ENCODE measurements around the gene DKK2.

The DKK2 gene

DNA sequence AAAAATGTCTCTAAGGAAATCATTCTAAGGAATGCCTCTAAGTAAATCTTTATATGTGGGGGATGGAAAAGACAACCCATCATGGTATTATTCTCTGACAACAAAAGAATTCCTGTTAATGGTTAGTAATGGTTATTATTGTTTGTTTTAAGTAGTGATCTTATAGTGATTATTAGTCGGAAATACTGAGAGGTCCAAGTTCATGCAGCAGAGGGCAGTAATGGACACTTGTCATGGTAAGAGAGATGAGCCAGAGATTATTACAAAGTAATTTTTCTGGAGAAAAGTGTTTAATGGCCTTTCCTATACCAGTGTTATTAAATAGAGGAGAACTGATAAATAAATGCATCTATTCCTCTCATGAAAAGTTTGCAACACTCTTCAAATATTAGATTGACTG is 8.1 kb upstream of the DKK2 start:
- H3K36me3 ChIP-seq (replicated peaks; ENCODE audit: low read depth, low read length) = no peaks in the 10 kb centered on the region
- no peaks in the 10 kb centered on the region for H3K27me3 ChIP-seq (ENCODE audit: low read depth, low read length)
- no peaks in the 10 kb centered on the region for H4K20me1 ChIP-seq (ENCODE audit: insufficient read depth, low read length)
- H3K4me1 ChIP-seq (ENCODE audit: low read length) = no peaks in the 10 kb centered on the region
- no peaks in the 10 kb centered on the region for H3K79me2 ChIP-seq (ENCODE audit: low read length)
- no peak overlapping the region for H2AFZ ChIP-seq (ENCODE audit: low read depth, low read length)
- H3K9me3 ChIP-seq (ENCODE audit: insufficient read depth, low read length) = peaks cover 5% of the 10 kb centered on the region
- H3K27ac ChIP-seq (ENCODE audit: low read length) = no peak overlapping the region
- no peak for TF ChIP-seq EZH2phosphoT487 (IDR thresholded peaks at IDR 0.05; ENCODE audit: low read depth)
- TF ChIP-seq, protein P1, sequence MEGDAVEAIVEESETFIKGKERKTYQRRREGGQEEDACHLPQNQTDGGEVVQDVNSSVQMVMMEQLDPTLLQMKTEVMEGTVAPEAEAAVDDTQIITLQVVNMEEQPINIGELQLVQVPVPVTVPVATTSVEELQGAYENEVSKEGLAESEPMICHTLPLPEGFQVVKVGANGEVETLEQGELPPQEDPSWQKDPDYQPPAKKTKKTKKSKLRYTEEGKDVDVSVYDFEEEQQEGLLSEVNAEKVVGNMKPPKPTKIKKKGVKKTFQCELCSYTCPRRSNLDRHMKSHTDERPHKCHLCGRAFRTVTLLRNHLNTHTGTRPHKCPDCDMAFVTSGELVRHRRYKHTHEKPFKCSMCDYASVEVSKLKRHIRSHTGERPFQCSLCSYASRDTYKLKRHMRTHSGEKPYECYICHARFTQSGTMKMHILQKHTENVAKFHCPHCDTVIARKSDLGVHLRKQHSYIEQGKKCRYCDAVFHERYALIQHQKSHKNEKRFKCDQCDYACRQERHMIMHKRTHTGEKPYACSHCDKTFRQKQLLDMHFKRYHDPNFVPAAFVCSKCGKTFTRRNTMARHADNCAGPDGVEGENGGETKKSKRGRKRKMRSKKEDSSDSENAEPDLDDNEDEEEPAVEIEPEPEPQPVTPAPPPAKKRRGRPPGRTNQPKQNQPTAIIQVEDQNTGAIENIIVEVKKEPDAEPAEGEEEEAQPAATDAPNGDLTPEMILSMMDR (IDR thresholded peaks at IDR 0.05; ENCODE audit: low read depth, low read length) = peak; percentile 40
- no peak overlapping the region for H3K4me3 ChIP-seq (ENCODE audit: low read length)
- H3K4me2 ChIP-seq (ENCODE audit: low read length) = no peak overlapping the region
- H3K9ac ChIP-seq (ENCODE audit: low read length) = no peak overlapping the region

DNA sequence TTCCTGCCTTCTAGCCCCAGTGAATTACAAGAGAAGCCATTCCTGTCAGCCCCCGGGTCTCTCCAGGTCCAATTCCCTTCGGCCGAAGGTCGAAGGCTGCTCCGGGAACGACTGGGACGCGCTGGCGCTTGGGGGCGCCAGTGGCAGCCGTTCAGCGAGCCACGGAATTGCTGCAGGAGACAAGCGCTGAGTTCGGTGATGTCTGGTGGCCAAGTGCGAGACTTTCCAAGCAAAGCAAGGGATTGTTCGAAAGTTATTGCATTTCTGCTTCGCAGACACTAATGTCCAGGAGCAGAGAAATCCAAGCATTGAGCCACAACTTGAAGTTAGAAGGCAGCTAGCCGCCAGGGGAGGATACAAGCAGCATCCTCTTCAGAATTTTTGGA is 1.1 kb upstream of the DKK2 start:
- Histone ChIP-seq H3K4me1 (ENCODE audit: low read length) (no peaks in the 10 kb centered on the region), H3K36me3 (replicated peaks; ENCODE audit: low read depth, low read length) (no peaks in the 10 kb centered on the region), H3K79me2 (ENCODE audit: low read length) (no peaks in the 10 kb centered on the region), H2AFZ (ENCODE audit: low read depth, low read length) (no peak overlapping the region), H3K9me3 (ENCODE audit: insufficient read depth, low read length) (0 out of 2 replicates have a peak, but pooled peaks cover 6% of the 10 kb centered on the region), H3K9ac (ENCODE audit: low read length) (no peak overlapping the region), H4K20me1 (ENCODE audit: insufficient read depth, low read length) (no peaks in the 10 kb centered on the region), H3K4me3 (ENCODE audit: low read length) (no peak overlapping the region), H3K4me2 (ENCODE audit: low read length) (no peak overlapping the region), H3K27me3 (ENCODE audit: low read depth, low read length) (no peaks in the 10 kb centered on the region), H3K27ac (ENCODE audit: low read length) (no peak overlapping the region)
- no peak for TF ChIP-seq EZH2phosphoT487 (IDR thresholded peaks at IDR 0.05; ENCODE audit: low read depth)
- TF ChIP-seq, protein P1 (IDR thresholded peaks at IDR 0.05; ENCODE audit: low read depth, low read length) = no peak

DNA sequence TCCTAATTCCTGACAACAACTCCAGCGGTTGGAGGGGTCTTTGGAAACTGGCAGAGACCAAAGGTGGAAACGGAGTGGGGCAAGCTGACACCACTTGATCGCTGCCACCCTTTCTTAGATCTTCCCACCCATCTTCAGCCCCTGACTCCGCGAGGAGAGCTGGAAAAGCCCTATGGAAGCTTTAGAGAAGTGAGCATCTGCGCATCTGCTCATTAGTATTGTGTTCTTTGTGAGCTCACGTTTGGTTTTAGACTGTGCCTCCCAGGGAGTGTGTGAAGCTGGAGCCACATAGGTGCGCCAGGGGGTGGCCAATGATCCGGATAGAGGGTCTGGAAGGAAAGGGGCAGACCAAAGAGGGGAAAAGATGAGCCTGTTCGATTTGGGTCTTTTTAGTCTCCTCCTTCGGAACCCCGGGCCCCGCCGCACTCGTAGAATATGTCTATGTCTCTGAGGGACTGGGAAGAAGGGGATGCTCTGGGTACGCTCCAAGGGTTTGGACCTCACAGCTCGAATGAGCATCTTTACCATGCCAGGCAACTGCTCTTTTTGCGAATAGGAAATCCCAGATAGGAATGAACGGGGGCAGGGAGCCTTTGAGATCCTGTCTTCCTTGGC is 578 bp upstream of the DKK2 start:
- Histone ChIP-seq H3K9ac (ENCODE audit: low read length) (no peak overlapping the region), H3K79me2 (ENCODE audit: low read length) (no peaks in the 10 kb centered on the region), H3K27me3 (ENCODE audit: low read depth, low read length) (no peaks in the 10 kb centered on the region), H3K4me1 (ENCODE audit: low read length) (no peaks in the 10 kb centered on the region), H3K4me2 (ENCODE audit: low read length) (no peak overlapping the region), H3K9me3 (ENCODE audit: insufficient read depth, low read length) (0 out of 2 replicates have a peak, but pooled peaks cover 6% of the 10 kb centered on the region), H3K27ac (ENCODE audit: low read length) (no peak overlapping the region), H2AFZ (ENCODE audit: low read depth, low read length) (no peak overlapping the region), H3K36me3 (replicated peaks; ENCODE audit: low read depth, low read length) (no peaks in the 10 kb centered on the region), H4K20me1 (ENCODE audit: insufficient read depth, low read length) (no peaks in the 10 kb centered on the region), H3K4me3 (ENCODE audit: low read length) (no peak overlapping the region)
- TF ChIP-seq EZH2phosphoT487 (IDR thresholded peaks at IDR 0.05; ENCODE audit: low read depth) = no peak
- TF ChIP-seq, protein P1 (IDR thresholded peaks at IDR 0.05; ENCODE audit: low read depth, low read length) = no peak

DNA sequence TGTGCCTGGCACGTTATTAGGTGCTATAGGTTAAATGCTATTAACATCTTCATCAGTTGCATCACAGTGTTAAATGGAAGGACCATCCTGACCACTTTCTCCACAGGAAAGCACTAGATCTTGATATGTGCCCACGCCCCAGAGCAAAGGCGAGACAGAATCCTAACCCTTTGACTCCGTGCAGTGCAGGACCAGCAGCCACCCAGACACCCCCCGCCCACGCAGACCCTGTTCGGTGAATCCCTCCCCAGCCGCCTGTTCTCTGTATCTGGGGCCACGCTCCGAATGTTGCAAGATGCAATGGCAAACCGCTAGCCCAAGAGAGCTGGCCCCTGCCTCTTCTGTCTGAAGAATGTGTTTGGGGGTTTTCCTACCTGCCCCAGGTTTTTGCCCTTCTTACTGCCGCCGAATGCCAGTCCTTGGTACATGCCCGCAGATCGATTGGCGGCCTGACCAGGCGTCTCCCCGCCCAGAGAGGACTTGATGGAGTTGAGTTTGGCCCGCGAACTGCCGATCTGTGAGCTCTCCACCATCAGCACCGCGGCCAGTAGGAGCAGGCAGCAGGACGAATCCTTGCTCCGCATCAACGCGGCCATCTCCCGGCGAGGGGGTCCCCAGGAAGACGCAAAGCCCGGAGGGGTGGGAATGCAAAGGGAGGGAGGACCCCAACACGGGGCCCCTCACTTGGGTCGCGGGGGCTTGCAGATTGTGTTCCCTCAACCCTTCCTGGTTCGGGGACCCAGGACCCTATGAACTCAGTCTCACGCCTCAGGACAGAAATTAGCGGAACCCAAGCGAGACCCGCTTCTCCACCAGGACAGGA is 906 bp downstream of the DKK2 start:
- no peak overlapping the region for H3K4me3 ChIP-seq (ENCODE audit: low read length)
- 0 out of 2 replicates have a peak, but pooled peaks cover 6% of the 10 kb centered on the region for H3K9me3 ChIP-seq (ENCODE audit: insufficient read depth, low read length)
- no peak overlapping the region for H3K27ac ChIP-seq (ENCODE audit: low read length)
- no peaks in the 10 kb centered on the region for H3K27me3 ChIP-seq (ENCODE audit: low read depth, low read length)
- TF ChIP-seq, protein P1 (IDR thresholded peaks at IDR 0.05; ENCODE audit: low read depth, low read length) = no peak
- no peak for TF ChIP-seq EZH2phosphoT487 (IDR thresholded peaks at IDR 0.05; ENCODE audit: low read depth)
- no peaks in the 10 kb centered on the region for H3K36me3 ChIP-seq (replicated peaks; ENCODE audit: low read depth, low read length)
- H4K20me1 ChIP-seq (ENCODE audit: insufficient read depth, low read length) = no peaks in the 10 kb centered on the region
- H3K4me1 ChIP-seq (ENCODE audit: low read length) = no peaks in the 10 kb centered on the region
- no peak overlapping the region for H2AFZ ChIP-seq (ENCODE audit: low read depth, low read length)
- H3K9ac ChIP-seq (ENCODE audit: low read length) = no peak overlapping the region
- H3K4me2 ChIP-seq (ENCODE audit: low read length) = no peak overlapping the region
- H3K79me2 ChIP-seq (ENCODE audit: low read length) = no peaks in the 10 kb centered on the region

Measured in OCI-LY3 (cell line).